Activated CD8-positive, alpha-beta T cell treated with anti-CD3 and anti-CD28 coated beads for 36 hours (primary cell): Measurements from ENCODE around the gene RNF17. TPM values are rescaled to one million over a fixed set of nuclear protein-coding genes. Genes with fewer than 3 reads are reported as not detected.

ENCODE experiments used
- ATAC-seq: fragments of 200-7000 bp; cut with Tn5 transposase; one replicate; pipeline ENCODE4 v1.10.0; 2021; ENCODE audit warnings: mild to moderate bottlenecking, moderate library complexity
- CTCF ChIA-PET: fragments of 350-600 bp; sonication (Branson Sonifier 250); formaldehyde crosslinking; loops from one replicate; lab custom pipeline; 2021; ENCODE audit warnings: antibody characterized with exemption; lab: Charles Lee
- POLR2A ChIA-PET: fragments of 350-600 bp; sonication (Branson Sonifier 250); formaldehyde crosslinking; loops from one replicate; lab custom pipeline; 2021; ENCODE audit warnings: antibody characterized with exemption; lab: Charles Lee
- DNase-seq: peaks from one replicate; pipeline ENCODE4 v3.0.0-alpha.2; 2020
- H3K27ac Mint-ChIP-seq: one replicate; pipeline ENCODE4 v1.8.0; 2021; ENCODE audit warnings: mild to moderate bottlenecking, mixed read lengths
- H3K27me3 Mint-ChIP-seq: one replicate; pipeline ENCODE4 v1.8.0; 2021; ENCODE audit warnings: mixed read lengths
- H3K36me3 Mint-ChIP-seq: one replicate; pipeline ENCODE4 v1.8.0; 2021; ENCODE audit warnings: low read depth, mixed read lengths
- H3K4me1 Mint-ChIP-seq: one replicate; pipeline ENCODE4 v1.8.0; 2021; ENCODE audit warnings: low read depth, mixed read lengths
- H3K4me3 Mint-ChIP-seq: one replicate; pipeline ENCODE4 v1.8.0; 2021; ENCODE audit warnings: mild to moderate bottlenecking, moderate library complexity, mixed read lengths
- H3K9me3 Mint-ChIP-seq: one replicate; pipeline ENCODE4 v1.8.0; 2021; ENCODE audit warnings: mixed read lengths
- CTCF ChIP-seq: fragments of 200-600 bp; IDR thresholded peaks from one replicate; pipeline ENCODE4 v1.8.0; 2022; ENCODE audit warnings: antibody characterized with exemption, mild to moderate bottlenecking
- intact Hi-C: fragments of 100-400 bp; cut with micrococcal nuclease; formaldehyde crosslinking; loops from one replicate; pipeline ENCODE4 v1.10.0; 2022
- total RNA-seq, 2 experiments: library from RNA; stranded (reverse); gene quantifications; one replicate each; pipeline ENCODE4 v1.2.3, GENCODE V29; 2021

RNF17 gene
- total RNA-seq, 2 experiments from 2014 or later: not detected

GRCh38 chr13:24900507-24900906, 136.5 kb downstream of the RNF17 start:
- ChIA-PET CTCF (no interaction called here), POLR2A (interaction anchor here (0.6 kb wide), 1 partner anchor 604 kb away, joined by 3 read pairs; no protein-coding TSS in a partner anchor)
- intact Hi-C loops: no loop called here
- DNase-seq: no peak
- no peak for TF ChIP-seq CTCF
- no peak for ATAC-seq
- no peaks in the 10 kb centered on the region for H3K9me3 Mint-ChIP-seq
- H3K36me3 Mint-ChIP-seq: peaks cover 35% of the 10 kb centered on the region
- H3K27me3 Mint-ChIP-seq: no peaks in the 10 kb centered on the region
- no peak overlapping the region for H3K4me3 Mint-ChIP-seq
- H3K4me1 Mint-ChIP-seq: peaks cover 6% of the 10 kb centered on the region
- no peak overlapping the region for H3K27ac Mint-ChIP-seq

GRCh38 chr13:24905242-24905641, 141.3 kb downstream of the RNF17 start:
- TF ChIP-seq CTCF: no peak
- no peaks in the 10 kb centered on the region for H3K9me3 Mint-ChIP-seq
- no peak for DNase-seq
- H3K36me3 Mint-ChIP-seq: peaks cover 46% of the 10 kb centered on the region
- no peak overlapping the region for H3K27ac Mint-ChIP-seq
- ChIA-PET CTCF (no interaction called here), POLR2A (no interaction called here)
- no peak for ATAC-seq
- no peak overlapping the region for H3K4me3 Mint-ChIP-seq
- H3K27me3 Mint-ChIP-seq: no peaks in the 10 kb centered on the region
- intact Hi-C loops: no loop called here
- H3K4me1 Mint-ChIP-seq: peaks cover 6% of the 10 kb centered on the region

- DNase-seq (no peak), ATAC-seq (no peak)
- Mint-ChIP-seq H3K4me1 (peaks cover 7% of the 10 kb centered on the region), H3K36me3 (peaks cover 44% of the 10 kb centered on the region), H3K27ac (no peak overlapping the region), H3K4me3 (no peak overlapping the region), H3K27me3 (no peaks in the 10 kb centered on the region), H3K9me3 (no peaks in the 10 kb centered on the region)
- CTCF ChIA-PET: no interaction called here
- POLR2A ChIA-PET: no interaction called here
- intact Hi-C loops: no loop called here
- no peak for TF ChIP-seq CTCF
Observed at GRCh38 chr13:24906268-24906667, 142.3 kb downstream of the RNF17 start.

- ATAC-seq (no peak), DNase-seq (no peak)
- no peak for TF ChIP-seq CTCF
- no peak overlapping the region for H3K4me3 Mint-ChIP-seq
- no peaks in the 10 kb centered on the region for H3K27me3 Mint-ChIP-seq
- ChIA-PET POLR2A (interaction anchor here (1.0 kb wide), 1 partner anchor 12 kb away, joined by 3 read pairs; a partner anchor contains a TSS), CTCF (no interaction called here)
- intact Hi-C loops: no loop called here
- peaks cover 7% of the 10 kb centered on the region for H3K4me1 Mint-ChIP-seq
- no peak overlapping the region for H3K27ac Mint-ChIP-seq
- no peaks in the 10 kb centered on the region for H3K9me3 Mint-ChIP-seq
- H3K36me3 Mint-ChIP-seq: peaks cover 32% of the 10 kb centered on the region
Observed at GRCh38 chr13:24910502-24911132, 146.6 kb downstream of the RNF17 start.

GRCh38 chr13:24911133-24911908, 147.4 kb downstream of the RNF17 start:
- CTCF ChIA-PET: no interaction called here
- no peak overlapping the region for H3K4me3 Mint-ChIP-seq
- H3K36me3 Mint-ChIP-seq: peaks cover 25% of the 10 kb centered on the region
- POLR2A ChIA-PET: interaction anchor here (0.7 to 1.0 kb wide), 2 partner anchors 11 to 143 kb away, joined by 3 read pairs; a partner anchor contains a TSS
- DNase-seq (no peak), ATAC-seq (no peak)
- no peak for TF ChIP-seq CTCF
- intact Hi-C loops: no loop called here
- no peaks in the 10 kb centered on the region for H3K9me3 Mint-ChIP-seq
- H3K27me3 Mint-ChIP-seq: no peaks in the 10 kb centered on the region
- H3K4me1 Mint-ChIP-seq: peaks cover 7% of the 10 kb centered on the region
- H3K27ac Mint-ChIP-seq: no peak overlapping the region
